Muscle layer of colon (tissue), 2 donors: ENCODE data around the gene ARRDC5.
"Not testable (repeated sequence)": the region's sequence is repeated elsewhere in the genome, so short reads cannot be mapped to it uniquely, and the experiment has no call there.

Source experiments
- H3K27ac ChIP-seq: one replicate; pipeline ENCODE4 v1.7.0; 2013; ENCODE audit warnings: low read depth, mild to moderate bottlenecking, low read length, moderate library complexity
- H3K27me3 ChIP-seq, 2 donors: one replicate each; pipeline ENCODE4 v1.7.0; 2013; ENCODE audit warnings: low read length in 2 of 2, mild to moderate bottlenecking in 2 of 2; ENCODE audit not compliant: insufficient read depth in 2 of 2, control insufficient read depth in 1 of 2
- H3K36me3 ChIP-seq: one replicate; pipeline ENCODE4 v1.7.0; 2013; ENCODE audit warnings: mild to moderate bottlenecking, low read length; ENCODE audit not compliant: insufficient read depth
- H3K4me1 ChIP-seq: one replicate; pipeline ENCODE4 v1.7.0; 2013; ENCODE audit warnings: mild to moderate bottlenecking, low read length; ENCODE audit not compliant: insufficient read depth
- H3K4me3 ChIP-seq, 2 donors: one replicate each; pipeline ENCODE4 v1.7.0; 2013; ENCODE audit warnings: low read length in 2 of 2, low read depth in 1 of 2, mild to moderate bottlenecking in 1 of 2, moderate library complexity in 1 of 2
- H3K9ac ChIP-seq: one replicate; pipeline ENCODE4 v1.7.0; 2013; ENCODE audit warnings: low read length
- H3K9me3 ChIP-seq: one replicate; pipeline ENCODE4 v1.7.0; 2013; ENCODE audit warnings: mild to moderate bottlenecking, low read length
- donor health status: abdominal sarcoma.
- donor health status: Adenocarcinoma of cecum.

ARRDC5 gene

GRCh38 chr19:4909156-4909896 lies 6.6 kb upstream of the ARRDC5 start, which contains the start of gene UHRF1:
Gene UHRF1 (plus strand): TSS chr19:4909501. CDS start chr19:4910886, 1,385 bp downstream.
- no peak within 1 kb of the TSS for H3K9ac ChIP-seq
- H3K27ac ChIP-seq = no peak within 1 kb of the TSS

GRCh38 chr19:4908781-4909155 lies 6.1 kb upstream of the ARRDC5 start:
- Histone ChIP-seq H3K36me3 (no peaks in the 10 kb centered on the region), H3K4me1 (peaks cover 15% of the 10 kb centered on the region), H3K9me3 (no peaks in the 10 kb centered on the region), H3K27ac (no peak overlapping the region), H3K27me3 (peaks cover 9 to 13% of the 10 kb centered on the region in 2 donors), H3K4me3 (no peak overlapping the region), H3K9ac (no peak overlapping the region)

More at GRCh38 chr19:4909156-4909896, 6.6 kb upstream of the ARRDC5 start, which contains the start of gene UHRF1:
- Histone ChIP-seq H3K4me3 (peak within 1 kb of the TSS; percentile 17 to 61), H3K27me3 (peaks cover 9 to 13% of the 10 kb centered on the region in 2 donors), H3K9me3 (no peaks in the 10 kb centered on the region), H3K4me1 (peaks cover 15% of the 10 kb centered on the region), H3K36me3 (no peaks in the 10 kb centered on the region)

- Histone ChIP-seq H3K27me3 (peaks cover 9 to 13% of the 10 kb centered on the region in 2 donors), H3K4me1 (peaks cover 15% of the 10 kb centered on the region), H3K36me3 (no peaks in the 10 kb centered on the region), H3K9me3 (no peaks in the 10 kb centered on the region), H3K4me3 (no peak overlapping the region), H3K27ac (no peak overlapping the region), H3K9ac (no peak overlapping the region)
Measured at GRCh38 chr19:4908360-4908759, 5.7 kb upstream of the ARRDC5 start.

- Histone ChIP-seq H3K27ac (no peak overlapping the region), H3K36me3 (no peaks in the 10 kb centered on the region), H3K9ac (no peak overlapping the region), H3K4me3 (no peak overlapping the region), H3K27me3 (peaks cover 9 to 13% of the 10 kb centered on the region in 2 donors), H3K9me3 (no peaks in the 10 kb centered on the region), H3K4me1 (peaks cover 15% of the 10 kb centered on the region)
Measured at GRCh38 chr19:4906963-4907362, 4.3 kb upstream of the ARRDC5 start.

GRCh38 chr19:4904481-4904880 lies 1.8 kb upstream of the ARRDC5 start:
- H3K36me3 ChIP-seq = no peaks in the 10 kb centered on the region
- peaks cover 9 to 12% of the 10 kb centered on the region in 2 donors for H3K27me3 ChIP-seq
- H3K9me3 ChIP-seq = no peaks in the 10 kb centered on the region
- H3K4me3 ChIP-seq = no peak overlapping the region
- no peak overlapping the region for H3K9ac ChIP-seq
- H3K27ac ChIP-seq = no peak overlapping the region
- H3K4me1 ChIP-seq = no peaks in the 10 kb centered on the region

- not testable (repeated sequence) for H3K4me3 ChIP-seq, H3K4me1 ChIP-seq, H3K36me3 ChIP-seq, H3K9ac ChIP-seq, H3K27me3 ChIP-seq, H3K27ac ChIP-seq, H3K9me3 ChIP-seq
Measured at GRCh38 chr19:4900879-4901278, 1.8 kb downstream of the ARRDC5 start.

GRCh38 chr19:4897146-4897545 lies 5.5 kb downstream of the ARRDC5 start:
- Histone ChIP-seq H3K4me3 (no peak overlapping the region), H3K9ac (no peak overlapping the region), H3K36me3 (no peaks in the 10 kb centered on the region), H3K9me3 (no peaks in the 10 kb centered on the region), H3K4me1 (no peaks in the 10 kb centered on the region), H3K27ac (no peak overlapping the region), H3K27me3 (no peaks in the 10 kb centered on the region)

GRCh38 chr19:4896372-4896771 lies 6.3 kb downstream of the ARRDC5 start:
- Histone ChIP-seq H3K4me1 (no peaks in the 10 kb centered on the region), H3K27ac (no peak overlapping the region), H3K27me3 (no peaks in the 10 kb centered on the region), H3K4me3 (no peak overlapping the region), H3K9me3 (no peaks in the 10 kb centered on the region), H3K9ac (no peak overlapping the region), H3K36me3 (no peaks in the 10 kb centered on the region)

- not testable (repeated sequence) for H3K27ac ChIP-seq, H3K27me3 ChIP-seq, H3K36me3 ChIP-seq, H3K4me3 ChIP-seq, H3K9me3 ChIP-seq, H3K4me1 ChIP-seq, H3K9ac ChIP-seq
Measured at GRCh38 chr19:4892962-4893361, 9.7 kb downstream of the ARRDC5 start.

- H3K27me3 ChIP-seq = no peaks in the 10 kb centered on the region
- no peak overlapping the region for H3K27ac ChIP-seq
- no peaks in the 10 kb centered on the region for H3K9me3 ChIP-seq
- no peaks in the 10 kb centered on the region for H3K4me1 ChIP-seq
- H3K36me3 ChIP-seq = no peaks in the 10 kb centered on the region
- no peak overlapping the region for H3K9ac ChIP-seq
- no peak overlapping the region for H3K4me3 ChIP-seq
Measured at GRCh38 chr19:4891066-4891465, 11.6 kb downstream of the ARRDC5 start.

- Histone ChIP-seq H3K36me3 (no peaks in the 10 kb centered on the region), H3K4me3 (no peak overlapping the region), H3K27ac (no peak overlapping the region), H3K27me3 (no peaks in the 10 kb centered on the region), H3K9me3 (no peaks in the 10 kb centered on the region), H3K9ac (no peak overlapping the region), H3K4me1 (no peaks in the 10 kb centered on the region)
Measured at GRCh38 chr19:4889034-4889815, 13.5 kb downstream of the ARRDC5 start.
